IMR-90 (cell line): ENCODE results near the gene PKD1. TPM values are rescaled to one million over a fixed set of nuclear protein-coding genes. Genes with fewer than 3 reads are reported as not detected.

ENCODE experiments used
- ATAC-seq: fragments of 200-7000 bp; cut with Tn5 transposase; 2 replicates; pipeline ENCODE4 v1.9.1; 2020; ENCODE audit warnings: low read depth, mild to moderate bottlenecking, moderate library complexity
- BruUV-seq: library from RNA; stranded (reverse); fragments of 400-500 nt; replicated peaks from 2 replicates; lab custom pipeline; 2021; lab: Mats Ljungman, UMichigan
- CTCF ChIA-PET: fragments of 300-600 bp; formaldehyde crosslinking; extraction: SDS; loops from one replicate; lab custom pipeline; 2021; ENCODE audit warnings: antibody characterized with exemption; lab: Yijun Ruan, JAX
- POLR2A ChIA-PET: fragments of 300-600 bp; sonication (Branson Sonifier 250); formaldehyde crosslinking; loops from one replicate; lab custom pipeline; 2022; ENCODE audit warnings: antibody characterized with exemption; ENCODE audit not compliant: unreplicated experiment; lab: Charles Lee
- DNase-seq: peaks from one replicate; pipeline ENCODE4 v3.0.0; 2013
- H2AFZ ChIP-seq: replicated peaks from 2 replicates; pipeline ENCODE3; 2013; ENCODE audit warnings: low read length, mild to moderate bottlenecking; ENCODE audit not compliant: poor library complexity
- H2AK5ac ChIP-seq: 2 replicates; pipeline ENCODE4 v1.6.1; 2013; ENCODE audit warnings: low read depth, low read length, inconsistent platforms
- H2AK9ac ChIP-seq: replicated peaks from 2 replicates; pipeline ENCODE3; 2013; ENCODE audit warnings: mild to moderate bottlenecking, low read depth, low read length, moderate library complexity; ENCODE audit not compliant: poor library complexity
- H2BK120ac ChIP-seq: 2 replicates; pipeline ENCODE4 v1.6.1; 2013; ENCODE audit warnings: low read depth, low read length, inconsistent platforms
- H2BK15ac ChIP-seq: 3 replicates; pipeline ENCODE4 v1.6.1; 2013; ENCODE audit warnings: low read depth, low read length, inconsistent platforms
- H2BK20ac ChIP-seq: 2 replicates; pipeline ENCODE4 v1.6.1; 2013; ENCODE audit warnings: low read depth, mild to moderate bottlenecking, inconsistent platforms, low read length, moderate library complexity
- H2BK5ac ChIP-seq: 2 replicates; pipeline ENCODE4 v1.6.1; 2013; ENCODE audit warnings: mild to moderate bottlenecking, low read depth, low read length, inconsistent platforms; ENCODE audit not compliant: poor library complexity, severe bottlenecking
- H3K14ac ChIP-seq: replicated peaks from 2 replicates; pipeline ENCODE4 v1.6.1; 2013; ENCODE audit warnings: low read depth, low read length, inconsistent platforms
- H3K18ac ChIP-seq: 2 replicates; pipeline ENCODE4 v1.6.1; 2013; ENCODE audit warnings: low read depth, low read length, control low read depth
- H3K23ac ChIP-seq: 2 replicates; pipeline ENCODE4 v1.6.1; 2013; ENCODE audit warnings: low read depth, low read length, inconsistent platforms
- H3K27ac ChIP-seq: 2 replicates; pipeline ENCODE4 v1.5.1; 2013; ENCODE audit warnings: mild to moderate bottlenecking, control low read depth, low read length; ENCODE audit not compliant: insufficient read depth
- H3K27me3 ChIP-seq: 2 replicates; pipeline ENCODE4 v1.6.1; 2013; ENCODE audit warnings: low read length; ENCODE audit not compliant: control insufficient read depth, insufficient read depth
- H3K36me3 ChIP-seq: 2 replicates; pipeline ENCODE4 v1.6.1; 2013; ENCODE audit warnings: low read length, mixed read lengths; ENCODE audit not compliant: control insufficient read depth, insufficient read depth
- H3K4ac ChIP-seq: 2 replicates; pipeline ENCODE4 v1.6.1; 2013; ENCODE audit warnings: low read depth, low read length, inconsistent platforms
- H3K4me1 ChIP-seq: 2 replicates; pipeline ENCODE4 v1.6.1; 2013; ENCODE audit warnings: low read length, mixed read lengths; ENCODE audit not compliant: control insufficient read depth, insufficient read depth
- H3K4me2 ChIP-seq: 2 replicates; pipeline ENCODE4 v1.6.1; 2013; ENCODE audit warnings: low read depth, mild to moderate bottlenecking, control low read depth, low read length, moderate library complexity
- H3K4me3 ChIP-seq: 2 replicates; pipeline ENCODE4 v1.5.1; 2013; ENCODE audit warnings: low read depth, mild to moderate bottlenecking, control low read depth, low read length, moderate library complexity; ENCODE audit not compliant: insufficient read depth
- H3K56ac ChIP-seq: 2 replicates; pipeline ENCODE4 v1.6.1; 2013; ENCODE audit warnings: low read length, inconsistent platforms; ENCODE audit not compliant: insufficient read depth; ENCODE audit errors: extremely low read depth
- H3K79me1 ChIP-seq, 2 experiments: 2 replicates each; pipeline ENCODE4 v1.6.1; 2013; ENCODE audit warnings: low read length in 2 of 2, inconsistent platforms in 1 of 2, low read depth in 1 of 2
- H3K9ac ChIP-seq: 2 replicates; pipeline ENCODE4 v1.6.1; 2013; ENCODE audit warnings: low read depth, low read length, control low read depth
- H3K9me1 ChIP-seq: 2 replicates; pipeline ENCODE4 v1.6.1; 2013; ENCODE audit warnings: low read length, inconsistent platforms; ENCODE audit not compliant: insufficient read depth
- H3K9me3 ChIP-seq: 2 replicates; pipeline ENCODE4 v1.6.1; 2013; ENCODE audit warnings: low read length; ENCODE audit not compliant: control insufficient read depth, insufficient read depth
- H4K20me1 ChIP-seq: 2 replicates; pipeline ENCODE4 v1.6.1; 2013; ENCODE audit warnings: low read length, inconsistent platforms; ENCODE audit not compliant: insufficient read depth
- H4K5ac ChIP-seq: 2 replicates; pipeline ENCODE4 v1.6.1; 2013; ENCODE audit warnings: mild to moderate bottlenecking, low read depth, low read length, control low read depth
- H4K8ac ChIP-seq, 2 experiments: 2 replicates each; pipeline ENCODE4 v1.6.1; 2013; ENCODE audit warnings: low read depth in 2 of 2, low read length in 2 of 2, control low read depth in 1 of 2, inconsistent platforms in 1 of 2
- H4K91ac ChIP-seq: 2 replicates; pipeline ENCODE4 v1.6.1; 2013; ENCODE audit warnings: low read depth, low read length, inconsistent platforms; ENCODE audit not compliant: insufficient read depth
- CHD1 ChIP-seq: IDR thresholded peaks from 2 replicates; pipeline ENCODE4 v1.6.1; 2012; ENCODE audit warnings: low read depth, low read length, improper control_type of control experiment
- RAD21 ChIP-seq: IDR thresholded peaks from 2 replicates; pipeline ENCODE4 v1.6.1; 2012; ENCODE audit warnings: low read length, improper control_type of control experiment
- SMC3 ChIP-seq: fragments of 150-350 bp; IDR thresholded peaks from 2 replicates; pipeline ENCODE4 v1.6.1; 2016; ENCODE audit warnings: low read depth, mild to moderate bottlenecking, antibody characterized with exemption, low read length, moderate library complexity
- WGBS, 2 experiments: methylation state at CpG; one replicate each; pipeline versions ENCODE4 v1.1.5 to v1.1.7; 2013; ENCODE audit warnings: missing lambda C conversion rate in 2 of 2; ENCODE audit not compliant: insufficient read length in 1 of 2; ENCODE audit errors: extremely low coverage in 2 of 2; 5-methylcytosine and 5-hydroxymethylcytosine counted together
- dilution Hi-C: fragments of 300-500 bp; cut with HindIII; formaldehyde crosslinking; loops from one replicate; pipeline ENCODE4 v1.14.3; 2018; ENCODE audit warnings: low sequenced_read_pairs; ENCODE audit not compliant: unreplicated experiment
- in situ Hi-C: fragments of 300-500 bp; cut with MboI; formaldehyde crosslinking; loops from 3 replicates; pipeline ENCODE4 v1.14.3; 2019; ENCODE audit warnings: low sequenced_read_pairs, inconsistent platforms, mixed read lengths
- intact Hi-C: fragments of 100-400 bp; cut with micrococcal nuclease; formaldehyde crosslinking; loops from 2 replicates; pipeline ENCODE4 v1.10.0; 2022
- polyA plus RNA-seq, 3 experiments: library from polyadenylated mRNA; depleted of rRNA; stranded (reverse); fragments of >200 nt; gene quantifications; 2 replicates each; pipeline ENCODE4 v1.2.3, GENCODE V29; 2012; ENCODE audit warnings: low replicate concordance in 1 of 3
- total RNA-seq: library from RNA; depleted of rRNA; stranded (reverse); fragments of >200 nt; gene quantifications from 2 replicates; pipeline ENCODE4 v1.2.3, GENCODE V29; 2012

PKD1 gene
- total and polyA plus RNA-seq, 2 of the 4 experiments (the other 2 are of a cell fraction): 7.9 to 97.3 TPM

GRCh38 chr16:2173366-2173765, 37.7 kb upstream of the PKD1 start:
- H3K4ac ChIP-seq: no peak overlapping the region
- POLR2A ChIA-PET: no interaction called here
- H3K14ac ChIP-seq: no peak overlapping the region
- H2AK9ac ChIP-seq: no peak overlapping the region
- H2BK15ac ChIP-seq: no peak overlapping the region
- no peak overlapping the region for H3K23ac ChIP-seq
- no peak overlapping the region for H2BK20ac ChIP-seq
- in situ Hi-C loops (no loop called here), dilution Hi-C loops (no loop called here), intact Hi-C loops (no loop called here)
- DNase-seq (no peak), ATAC-seq (no peak)
- H3K9me3 ChIP-seq: no peaks in the 10 kb centered on the region
- H3K56ac ChIP-seq: no peak overlapping the region
- no CpG with 5 or more reads among the region's 14 CpGs for WGBS, 2 experiments
- BruUV-seq: no TSS peak
- no peak overlapping the region for H2BK120ac ChIP-seq
- no peak overlapping the region for H4K8ac ChIP-seq
- no peak overlapping the region for H3K4me3 ChIP-seq
- no peak overlapping the region for H3K18ac ChIP-seq
- no peak overlapping the region for H3K4me2 ChIP-seq
- no peak overlapping the region for H4K91ac ChIP-seq
- no peak for TF ChIP-seq RAD21
- TF ChIP-seq SMC3: no peak
- no peak for TF ChIP-seq CHD1
- H3K9me1 ChIP-seq: no peaks in the 10 kb centered on the region
- no peak overlapping the region for H4K5ac ChIP-seq
- no peak overlapping the region for H3K9ac ChIP-seq
- no peak overlapping the region for H2BK5ac ChIP-seq
- CTCF ChIA-PET: no interaction called here
- no peaks in the 10 kb centered on the region; the same call in 1 of the 2 replicates for H4K20me1 ChIP-seq
- H2AFZ ChIP-seq: no peak overlapping the region
- no peaks in the 10 kb centered on the region for H3K27me3 ChIP-seq
- no peak overlapping the region for H3K27ac ChIP-seq
- no peak overlapping the region for H2AK5ac ChIP-seq
- H3K36me3 ChIP-seq: peaks cover 62% of the 10 kb centered on the region
- peaks cover 0 to 4% of the 10 kb centered on the region in 2 experiments; a peak in 3 of 4 replicates for H3K79me1 ChIP-seq
- no peaks in the 10 kb centered on the region for H3K4me1 ChIP-seq
